HG02571 (cell line): ENCODE measurements around the gene USF3.

ENCODE experiments used
- ATAC-seq: cut with Tn5 transposase; IDR thresholded peaks from one replicate; pipeline ENCODE4 v1.9.1; 2021; ENCODE audit warnings: mild to moderate bottlenecking, moderate library complexity; ENCODE audit not compliant: unreplicated experiment

Gene USF3

GRCh38 chr3:113614402-113614801 lies 82.0 kb downstream of the USF3 start:
- no peak for ATAC-seq

- peak; percentile 3 for ATAC-seq
Measured at GRCh38 chr3:113607219-113607596, 89.2 kb downstream of the USF3 start.

- ATAC-seq = peak; percentile 98
Measured at GRCh38 chr3:113606539-113607218, 89.8 kb downstream of the USF3 start.

- no peak for ATAC-seq
Measured at GRCh38 chr3:113602836-113603235, 93.6 kb downstream of the USF3 start.

GRCh38 chr3:113602256-113602655 lies 94.2 kb downstream of the USF3 start:
- ATAC-seq = no peak

GRCh38 chr3:113601240-113601639 lies 95.2 kb downstream of the USF3 start:
- ATAC-seq = no peak

GRCh38 chr3:113600418-113601182 lies 95.8 kb downstream of the USF3 start:
- no peak for ATAC-seq
